Mesenchymal stem cell (in vitro differentiated cells and primary cell): ENCODE results near the gene PLAA.

Experiments used
- DNase-seq: peaks from one replicate; pipeline ENCODE4 v3.0.0-alpha.2; 2013
- H2AFZ ChIP-seq: one replicate; pipeline ENCODE4 v1.6.1; 2013; ENCODE audit warnings: low read depth, mild to moderate bottlenecking, control low read depth, inconsistent platforms, low read length, moderate library complexity
- H2AK5ac ChIP-seq: 2 replicates; pipeline ENCODE4 v1.6.1; 2013; ENCODE audit warnings: low read length, moderate library complexity, mild to moderate bottlenecking, inconsistent platforms; ENCODE audit not compliant: severe bottlenecking
- H2BK120ac ChIP-seq: one replicate; pipeline ENCODE4 v1.6.1; 2013; ENCODE audit warnings: low read depth, mild to moderate bottlenecking, inconsistent platforms, low read length, moderate library complexity
- H2BK12ac ChIP-seq, 2 experiments: one replicate each; pipeline ENCODE4 v1.6.1; 2013; ENCODE audit warnings: inconsistent platforms in 2 of 2, low read length in 2 of 2, mild to moderate bottlenecking in 2 of 2, moderate library complexity in 2 of 2, control low read depth in 1 of 2
- H2BK15ac ChIP-seq: one replicate; pipeline ENCODE4 v1.6.1; 2013; ENCODE audit warnings: mild to moderate bottlenecking, low read depth, inconsistent platforms; ENCODE audit not compliant: poor library complexity, severe bottlenecking
- H2BK5ac ChIP-seq: 2 replicates; pipeline ENCODE4 v1.6.1; 2013; ENCODE audit warnings: low read depth, mild to moderate bottlenecking, low read length, control low read depth, inconsistent platforms; ENCODE audit not compliant: poor library complexity, severe bottlenecking
- H3K14ac ChIP-seq, 2 experiments: one replicate each; pipeline ENCODE4 v1.6.1; 2013; ENCODE audit warnings: inconsistent platforms in 2 of 2, low read length in 2 of 2, control low read depth in 1 of 2, mild to moderate bottlenecking in 1 of 2, moderate library complexity in 1 of 2
- H3K18ac ChIP-seq, 2 experiments: one replicate each; pipeline ENCODE4 v1.6.1; 2013; ENCODE audit warnings: inconsistent platforms in 2 of 2, low read length in 2 of 2, control low read depth in 1 of 2, low read depth in 1 of 2, mild to moderate bottlenecking in 1 of 2
- H3K23ac ChIP-seq, 2 experiments: one replicate each; pipeline ENCODE4 v1.6.1; 2013; ENCODE audit warnings: inconsistent platforms in 2 of 2, low read length in 2 of 2, mild to moderate bottlenecking in 2 of 2, moderate library complexity in 2 of 2, control low read depth in 1 of 2
- H3K27ac ChIP-seq: 2 replicates; pipeline ENCODE4 v1.5.1; 2013; ENCODE audit warnings: mild to moderate bottlenecking, moderate library complexity, low read length, control low read depth, inconsistent platforms; ENCODE audit not compliant: poor library complexity, severe bottlenecking
- H3K27me3 ChIP-seq, 2 experiments: 2 replicates each; pipeline versions ENCODE4 v1.6.1 to v1.7.0; 2013; ENCODE audit warnings: low read length in 2 of 2, mild to moderate bottlenecking in 2 of 2, moderate library complexity in 2 of 2, control low read depth in 1 of 2, inconsistent platforms in 1 of 2; ENCODE audit not compliant: control insufficient read depth in 1 of 2, insufficient read depth in 1 of 2
- H3K36me3 ChIP-seq, 2 experiments: 2 replicates each; pipeline versions ENCODE4 v1.6.1 to v1.7.0; 2013; ENCODE audit warnings: low read length in 2 of 2, control low read depth in 1 of 2, inconsistent platforms in 1 of 2, low read depth in 1 of 2, mild to moderate bottlenecking in 1 of 2; ENCODE audit not compliant: insufficient read depth in 2 of 2, control insufficient read depth in 1 of 2
- H3K4ac ChIP-seq, 2 experiments: one replicate each; pipeline ENCODE4 v1.6.1; 2013; ENCODE audit warnings: inconsistent platforms in 2 of 2, low read length in 2 of 2, mild to moderate bottlenecking in 2 of 2, moderate library complexity in 2 of 2, control low read depth in 1 of 2, low read depth in 1 of 2
- H3K4me1 ChIP-seq: 2 replicates; pipeline ENCODE4 v1.6.1; 2013; ENCODE audit warnings: low read depth, low read length, control low read depth; ENCODE audit not compliant: control insufficient read depth, insufficient read depth
- H3K4me2 ChIP-seq: 2 replicates; pipeline ENCODE4 v1.6.1; 2013; ENCODE audit warnings: low read length, mild to moderate bottlenecking, inconsistent platforms; ENCODE audit not compliant: poor library complexity, severe bottlenecking
- H3K4me3 ChIP-seq, 2 experiments: 2 replicates each; pipeline versions ENCODE4 v1.5.1 to v1.7.0; 2013; ENCODE audit warnings: low read length in 2 of 2, mild to moderate bottlenecking in 2 of 2, control low read depth in 1 of 2, low read depth in 1 of 2; ENCODE audit not compliant: insufficient read depth in 1 of 2
- H3K79me1 ChIP-seq: replicated peaks from 2 replicates; pipeline ENCODE4 v1.6.1; 2013; ENCODE audit warnings: mild to moderate bottlenecking, control low read depth, low read length, inconsistent platforms; ENCODE audit not compliant: poor library complexity, severe bottlenecking
- H3K9ac ChIP-seq: 2 replicates; pipeline ENCODE4 v1.7.0; 2013; ENCODE audit warnings: mild to moderate bottlenecking, low read length, moderate library complexity
- H3K9me3 ChIP-seq: 2 replicates; pipeline ENCODE4 v1.7.0; 2013; ENCODE audit warnings: mild to moderate bottlenecking, low read length; ENCODE audit not compliant: control insufficient read depth
- H4K8ac ChIP-seq: one replicate; pipeline ENCODE4 v1.6.1; 2013; ENCODE audit warnings: inconsistent platforms, mild to moderate bottlenecking, low read length, moderate library complexity
- H4K91ac ChIP-seq: one replicate; pipeline ENCODE4 v1.6.1; 2013; ENCODE audit warnings: mild to moderate bottlenecking, low read length, inconsistent platforms
- WGBS: methylation state at CpG from one replicate; pipeline ENCODE4 v1.1.7; 2013; ENCODE audit warnings: mixed read lengths; 5-methylcytosine and 5-hydroxymethylcytosine counted together

Gene PLAA

GRCh38 chr9:26935847-26936246, 11.2 kb downstream of the PLAA start:
- Histone ChIP-seq H2BK120ac (no peak overlapping the region), H3K4me3 (no peak overlapping the region), H2BK12ac (no peak overlapping the region), H2BK15ac (no peak overlapping the region), H3K4me2 (no peak overlapping the region), H2BK5ac (no peak overlapping the region), H3K18ac (no peak overlapping the region), H3K14ac (no peak overlapping the region), H3K36me3 (peaks cover 3 to 13% of the 10 kb centered on the region in 2 experiments), H4K91ac (no peak overlapping the region), H3K27ac (no peak overlapping the region), H3K79me1 (peaks cover 3% of the 10 kb centered on the region), H2AK5ac (no peak overlapping the region), H2AFZ (no peak overlapping the region), H3K4me1 (no peaks in the 10 kb centered on the region), H3K9me3 (peaks cover 11% of the 10 kb centered on the region), H3K23ac (no peak overlapping the region), H3K9ac (no peak overlapping the region), H3K4ac (no peak overlapping the region), H4K8ac (no peak overlapping the region), H3K27me3 (no peaks in the 10 kb centered on the region)
- no peak for DNase-seq

- Histone ChIP-seq H4K91ac (no peak overlapping the region), H3K4me1 (peaks cover 2% of the 10 kb centered on the region), H3K27me3 (no peaks in the 10 kb centered on the region), H3K14ac (no peak overlapping the region), H2BK5ac (no peak overlapping the region), H2AFZ (no peak overlapping the region), H3K4ac (no peak overlapping the region), H3K9me3 (no peaks in the 10 kb centered on the region), H3K27ac (no peak overlapping the region), H3K9ac (no peak overlapping the region), H4K8ac (no peak overlapping the region), H2BK12ac (no peak overlapping the region), H2AK5ac (no peak overlapping the region), H2BK15ac (no peak overlapping the region), H3K18ac (no peak overlapping the region), H2BK120ac (no peak overlapping the region), H3K4me3 (no peak overlapping the region), H3K36me3 (peaks cover 18 to 60% of the 10 kb centered on the region in 2 experiments), H3K79me1 (peaks cover 21% of the 10 kb centered on the region), H3K23ac (no peak overlapping the region), H3K4me2 (no peak overlapping the region)
- no peak for DNase-seq
- over 99% methylated on average over 6 of the region's 8 CpGs for WGBS
These were observed 18.0 kb downstream of the PLAA start for GRCh38 chr9:26928902-26929495.

GRCh38 chr9:26925609-26926008, 21.4 kb downstream of the PLAA start:
- no peak overlapping the region for H2AFZ ChIP-seq
- H3K4ac ChIP-seq = no peak overlapping the region
- peaks cover 23% of the 10 kb centered on the region for H3K79me1 ChIP-seq
- no peak overlapping the region for H3K23ac ChIP-seq
- no peak for DNase-seq
- H3K9ac ChIP-seq = no peak overlapping the region
- no peak overlapping the region for H4K91ac ChIP-seq
- no peak overlapping the region for H3K18ac ChIP-seq
- H2BK12ac ChIP-seq = no peak overlapping the region
- H3K4me2 ChIP-seq = no peak overlapping the region
- H3K4me1 ChIP-seq = peaks cover 2% of the 10 kb centered on the region
- H3K4me3 ChIP-seq = no peak overlapping the region
- 100% methylated on average over 3 of the region's 4 CpGs for WGBS
- peaks cover 18 to 81% of the 10 kb centered on the region in 2 experiments for H3K36me3 ChIP-seq
- no peak overlapping the region for H4K8ac ChIP-seq
- H3K9me3 ChIP-seq = no peaks in the 10 kb centered on the region
- H3K27me3 ChIP-seq = no peaks in the 10 kb centered on the region
- no peak overlapping the region for H2BK5ac ChIP-seq
- H2BK15ac ChIP-seq = no peak overlapping the region
- H3K14ac ChIP-seq = no peak overlapping the region
- H2AK5ac ChIP-seq = no peak overlapping the region
- H3K27ac ChIP-seq = no peak overlapping the region
- H2BK120ac ChIP-seq = no peak overlapping the region

GRCh38 chr9:26919698-26920097, 27.3 kb downstream of the PLAA start:
- Histone ChIP-seq H3K79me1 (peaks cover 15% of the 10 kb centered on the region), H3K4me3 (no peak overlapping the region), H3K4me2 (no peak overlapping the region), H3K18ac (no peak overlapping the region), H4K91ac (no peak overlapping the region), H2BK120ac (no peak overlapping the region), H2AK5ac (no peak overlapping the region), H3K23ac (no peak overlapping the region), H3K9me3 (no peaks in the 10 kb centered on the region), H3K27ac (no peak overlapping the region), H3K4me1 (no peaks in the 10 kb centered on the region), H2BK12ac (no peak overlapping the region), H3K9ac (no peak overlapping the region), H3K4ac (no peak overlapping the region), H3K14ac (no peak overlapping the region), H4K8ac (no peak overlapping the region), H3K36me3 (peaks cover 10 to 91% of the 10 kb centered on the region in 2 experiments), H3K27me3 (no peaks in the 10 kb centered on the region), H2AFZ (no peak overlapping the region), H2BK15ac (no peak overlapping the region), H2BK5ac (no peak overlapping the region)
- 92% methylated on average over 1 of the region's 1 CpG for WGBS
- no peak for DNase-seq
